ENCODE data around the gene SLC39A1.

Gene SLC39A1

DNA sequence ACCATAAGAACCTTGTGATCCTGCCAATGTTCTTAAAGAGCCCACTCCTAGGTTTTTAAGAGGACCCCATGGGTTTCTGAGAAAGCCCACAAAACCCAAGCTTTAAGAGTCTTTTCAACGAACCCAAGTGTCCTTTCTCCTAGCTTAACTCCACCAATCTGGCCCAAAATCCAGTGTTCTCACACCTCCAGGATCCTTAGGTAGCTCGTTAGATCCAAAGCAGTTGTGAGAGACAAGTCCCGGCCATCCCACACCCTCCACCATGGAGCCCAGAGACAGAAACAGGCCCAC lies 18.6 kb downstream of the SLC39A1 start:
- H3K36me3 ChIP-seq (ENCODE audit: control insufficient read depth, insufficient read depth, low read length): peaks cover 36% of the 10 kb centered on the region
- no peaks in the 10 kb centered on the region for H3K9me3 ChIP-seq (ENCODE audit: control insufficient read depth, insufficient read depth, low read length)
- no peak overlapping the region for H3K9ac ChIP-seq (ENCODE audit: low read depth, low read length)
- peaks cover 4% of the 10 kb centered on the region for H3K4me1 ChIP-seq (ENCODE audit: control insufficient read depth, insufficient read depth, low read length)
- peak overlapping the region; percentile 78 for H3K4me3 ChIP-seq (ENCODE audit: low read depth, low read length)
- no peaks in the 10 kb centered on the region for H3K27me3 ChIP-seq (ENCODE audit: control insufficient read depth, insufficient read depth, low read length)

DNA sequence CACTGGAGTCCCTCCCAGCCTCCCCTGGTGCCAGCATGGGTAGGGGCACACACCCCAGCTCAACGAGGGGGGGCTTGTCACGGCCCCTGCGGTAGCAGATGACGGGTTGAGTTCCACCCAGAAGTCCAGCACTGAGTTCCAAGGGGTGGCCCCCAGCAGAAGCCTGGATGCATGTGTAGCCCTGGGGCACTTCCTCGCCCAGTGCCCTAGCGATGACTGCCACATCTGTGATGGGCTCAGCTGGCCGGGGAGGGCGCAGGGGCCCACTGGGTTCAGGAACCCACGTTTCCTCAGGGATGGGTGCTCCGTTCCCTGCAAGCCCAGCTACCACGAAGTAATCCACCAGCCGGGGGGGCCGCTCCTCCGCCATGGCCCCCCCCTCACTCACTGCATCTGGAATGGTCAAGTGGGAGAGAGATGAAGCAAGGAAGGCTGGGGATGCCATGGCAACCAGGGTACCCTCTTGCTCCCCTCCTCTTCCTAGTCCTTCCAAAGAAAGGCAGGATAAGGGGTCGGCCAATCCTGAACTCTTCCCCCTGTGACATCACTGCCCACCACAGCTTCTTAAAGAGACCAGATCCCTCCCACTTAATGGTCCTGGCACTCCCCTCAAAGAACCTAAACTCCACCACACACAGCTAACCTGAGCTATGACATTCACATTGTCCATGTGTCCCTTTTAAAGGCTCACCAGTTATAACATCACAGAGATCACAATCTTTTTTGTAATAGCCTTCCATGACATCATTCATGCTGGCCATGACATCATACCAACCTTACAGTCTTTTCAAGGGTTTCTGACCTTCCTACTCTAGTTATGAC lies 19.1 kb downstream of the SLC39A1 start:
- Histone ChIP-seq H3K9ac (ENCODE audit: low read depth, low read length) (no peak overlapping the region), H3K4me3 (ENCODE audit: low read depth, low read length) (no peak overlapping the region), H3K27me3 (ENCODE audit: control insufficient read depth, insufficient read depth, low read length) (no peaks in the 10 kb centered on the region), H3K9me3 (ENCODE audit: control insufficient read depth, insufficient read depth, low read length) (no peaks in the 10 kb centered on the region), H3K36me3 (ENCODE audit: control insufficient read depth, insufficient read depth, low read length) (peaks cover 40% of the 10 kb centered on the region), H3K4me1 (ENCODE audit: control insufficient read depth, insufficient read depth, low read length) (peaks cover 4% of the 10 kb centered on the region)

DNA sequence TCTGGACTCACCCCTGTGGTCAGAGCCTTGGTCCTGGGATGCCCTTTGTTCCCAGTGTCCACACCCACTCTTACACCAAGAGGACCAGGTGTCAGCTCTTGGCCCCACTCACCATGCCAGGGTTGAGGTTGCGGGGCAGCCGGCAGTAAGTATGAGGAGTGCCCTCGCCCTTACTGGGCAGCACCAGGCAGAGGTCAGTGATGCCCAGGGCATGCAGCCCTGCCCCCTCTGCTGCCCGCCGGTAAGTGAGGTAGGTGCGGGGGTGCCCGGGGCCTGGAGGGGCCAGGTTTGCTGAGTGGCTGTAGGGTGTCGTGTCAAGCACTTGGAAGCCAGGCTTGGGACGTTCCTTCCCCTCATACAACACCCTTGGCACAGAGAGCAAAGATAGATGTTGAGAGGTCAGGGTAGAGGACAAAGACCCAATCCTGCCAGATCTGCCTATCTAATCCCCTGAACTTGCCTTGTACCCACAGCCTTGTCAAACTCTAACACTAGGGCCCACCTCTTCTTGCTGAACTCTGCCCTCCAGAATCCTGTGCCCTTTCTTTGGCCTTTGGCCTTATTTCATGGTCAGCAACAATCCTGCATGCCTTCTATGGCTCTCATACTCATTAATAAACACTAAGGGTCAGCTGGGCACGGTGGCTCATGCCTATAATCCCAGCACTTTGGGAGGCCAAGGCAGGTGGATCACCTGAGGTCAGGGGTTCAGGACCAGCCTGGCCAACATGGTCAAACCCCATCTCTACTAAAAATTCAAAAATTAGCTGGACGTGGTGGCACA lies 20.4 kb downstream of the SLC39A1 start:
- H3K36me3 ChIP-seq (ENCODE audit: control insufficient read depth, insufficient read depth, low read length): peaks cover 28% of the 10 kb centered on the region
- H3K4me1 ChIP-seq (ENCODE audit: control insufficient read depth, insufficient read depth, low read length): peaks cover 4% of the 10 kb centered on the region
- H3K27me3 ChIP-seq (ENCODE audit: control insufficient read depth, insufficient read depth, low read length): no peaks in the 10 kb centered on the region
- no peaks in the 10 kb centered on the region for H3K9me3 ChIP-seq (ENCODE audit: control insufficient read depth, insufficient read depth, low read length)
- H3K9ac ChIP-seq (ENCODE audit: low read depth, low read length): no peak overlapping the region
- no peak overlapping the region for H3K4me3 ChIP-seq (ENCODE audit: low read depth, low read length)

DNA sequence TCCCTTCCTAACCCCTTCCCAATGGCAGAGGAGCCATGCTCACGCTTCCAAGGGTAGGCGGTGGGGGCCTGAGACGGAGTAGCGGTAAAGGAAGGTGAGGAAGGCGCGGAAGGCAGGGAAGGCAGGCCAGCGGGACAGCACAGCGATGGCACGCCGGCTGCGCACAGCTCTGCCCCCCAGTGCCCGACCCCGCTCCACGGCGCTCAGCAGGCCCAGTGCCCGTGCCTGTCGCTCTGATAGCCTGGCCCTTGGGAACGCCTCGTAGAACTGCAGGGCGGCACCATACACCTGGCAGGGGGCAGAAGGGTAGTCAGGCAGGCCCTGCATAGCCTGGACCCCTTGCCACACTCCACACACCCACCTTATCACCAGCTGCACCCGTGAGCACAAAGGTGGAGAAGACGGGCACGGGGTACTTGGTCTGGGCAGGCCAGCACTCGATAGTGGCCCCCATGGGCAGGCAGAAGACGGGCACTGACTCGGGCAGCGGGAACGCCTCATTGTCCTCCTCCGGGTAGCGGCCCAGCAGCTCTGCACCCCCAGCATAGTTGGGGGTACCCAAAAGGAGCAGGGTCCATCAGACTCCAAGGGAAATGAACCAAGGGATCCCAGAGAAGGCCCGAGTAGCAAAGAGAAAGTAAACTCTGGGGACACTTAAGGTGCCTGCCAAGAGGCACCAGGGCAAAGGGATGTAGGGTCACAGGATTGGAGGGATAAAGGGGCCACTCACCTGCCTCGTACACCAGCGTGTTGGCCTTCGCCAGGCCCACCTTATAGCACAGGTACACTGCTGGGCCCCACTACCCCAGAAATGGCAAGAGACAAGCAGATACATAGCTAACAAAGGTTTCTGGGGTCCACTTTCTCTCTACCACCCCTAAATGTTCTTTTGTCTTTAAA lies 21.3 kb downstream of the SLC39A1 start:
- Histone ChIP-seq H3K36me3 (ENCODE audit: control insufficient read depth, insufficient read depth, low read length) (peaks cover 37% of the 10 kb centered on the region), H3K4me3 (ENCODE audit: low read depth, low read length) (no peak overlapping the region), H3K27me3 (ENCODE audit: control insufficient read depth, insufficient read depth, low read length) (no peaks in the 10 kb centered on the region), H3K9me3 (ENCODE audit: control insufficient read depth, insufficient read depth, low read length) (no peaks in the 10 kb centered on the region), H3K9ac (ENCODE audit: low read depth, low read length) (no peak overlapping the region), H3K4me1 (ENCODE audit: control insufficient read depth, insufficient read depth, low read length) (peaks cover 4% of the 10 kb centered on the region)

DNA sequence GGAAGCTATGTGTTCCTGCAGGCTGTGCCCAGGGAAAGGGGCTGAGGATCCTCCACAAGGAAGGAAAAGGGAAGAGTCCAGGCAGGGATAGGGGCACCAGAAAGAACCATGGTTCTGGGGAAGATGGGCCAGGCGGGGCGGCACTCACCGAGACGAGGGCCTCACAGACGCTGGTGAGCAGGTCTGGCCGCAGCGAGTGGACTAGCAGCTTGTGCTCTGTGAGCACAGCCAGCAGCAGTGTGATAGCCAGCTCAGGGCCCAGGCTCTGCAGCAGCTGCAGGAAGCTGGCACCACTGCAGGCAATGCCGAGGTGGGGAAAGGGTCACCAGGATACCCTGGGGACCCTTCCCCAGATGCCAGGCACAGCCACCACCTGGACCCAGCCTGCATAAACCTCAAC lies 22.6 kb downstream of the SLC39A1 start:
- H3K9ac ChIP-seq (ENCODE audit: low read depth, low read length): no peak overlapping the region
- peaks cover 4% of the 10 kb centered on the region for H3K4me1 ChIP-seq (ENCODE audit: control insufficient read depth, insufficient read depth, low read length)
- H3K36me3 ChIP-seq (ENCODE audit: control insufficient read depth, insufficient read depth, low read length): peaks cover 45% of the 10 kb centered on the region
- no peak overlapping the region for H3K4me3 ChIP-seq (ENCODE audit: low read depth, low read length)
- H3K9me3 ChIP-seq (ENCODE audit: control insufficient read depth, insufficient read depth, low read length): no peaks in the 10 kb centered on the region
- no peaks in the 10 kb centered on the region for H3K27me3 ChIP-seq (ENCODE audit: control insufficient read depth, insufficient read depth, low read length)

DNA sequence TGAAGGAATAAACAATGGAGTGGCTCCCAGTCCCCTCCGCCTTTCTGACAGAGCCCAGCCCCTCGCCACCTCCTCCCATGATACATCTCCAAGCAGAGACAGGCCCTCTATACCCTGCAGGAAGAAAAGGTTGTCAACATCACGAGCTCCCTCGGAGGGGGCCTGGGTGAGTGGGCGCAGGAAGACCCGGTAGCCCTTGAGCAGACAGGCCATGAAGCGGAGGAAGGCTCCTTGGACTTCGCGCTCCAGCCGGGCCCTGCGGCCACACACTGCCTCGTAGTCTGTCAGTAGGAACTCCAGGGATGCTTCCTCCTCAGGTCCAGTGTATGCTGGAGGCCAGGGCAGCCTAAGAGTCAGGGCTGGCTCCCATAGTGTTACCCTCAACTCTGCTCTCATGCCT lies 23.9 kb downstream of the SLC39A1 start:
- Histone ChIP-seq H3K27me3 (ENCODE audit: control insufficient read depth, insufficient read depth, low read length) (no peaks in the 10 kb centered on the region), H3K36me3 (ENCODE audit: control insufficient read depth, insufficient read depth, low read length) (peaks cover 54% of the 10 kb centered on the region), H3K4me1 (ENCODE audit: control insufficient read depth, insufficient read depth, low read length) (no peaks in the 10 kb centered on the region), H3K4me3 (ENCODE audit: low read depth, low read length) (no peak overlapping the region), H3K9ac (ENCODE audit: low read depth, low read length) (no peak overlapping the region), H3K9me3 (ENCODE audit: control insufficient read depth, insufficient read depth, low read length) (no peaks in the 10 kb centered on the region)

DNA sequence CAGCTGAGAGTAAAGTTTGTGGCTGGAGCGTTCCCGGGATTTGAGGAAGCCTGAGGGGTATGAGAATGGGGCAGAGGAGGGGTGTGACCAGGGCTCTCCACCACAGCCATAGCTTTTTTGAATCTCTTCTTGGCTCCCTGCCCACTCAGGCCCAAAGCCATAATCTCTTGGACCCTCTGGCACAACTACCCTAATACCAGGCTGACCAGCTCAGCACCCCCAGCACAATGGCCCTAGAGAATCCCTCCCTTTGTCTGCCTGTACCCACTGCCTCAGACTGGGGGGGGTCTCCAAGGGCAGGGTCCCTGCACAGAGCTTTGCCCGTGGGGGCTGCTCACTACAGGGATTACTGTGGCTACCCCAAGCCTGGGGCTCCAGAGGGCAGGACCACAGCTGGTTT lies 24.3 kb downstream of the SLC39A1 start:
- H3K4me3 ChIP-seq (ENCODE audit: low read depth, low read length): no peak overlapping the region
- H3K4me1 ChIP-seq (ENCODE audit: control insufficient read depth, insufficient read depth, low read length): no peaks in the 10 kb centered on the region
- H3K9ac ChIP-seq (ENCODE audit: low read depth, low read length): no peak overlapping the region
- no peaks in the 10 kb centered on the region for H3K9me3 ChIP-seq (ENCODE audit: control insufficient read depth, insufficient read depth, low read length)
- no peaks in the 10 kb centered on the region for H3K27me3 ChIP-seq (ENCODE audit: control insufficient read depth, insufficient read depth, low read length)
- peaks cover 57% of the 10 kb centered on the region for H3K36me3 ChIP-seq (ENCODE audit: control insufficient read depth, insufficient read depth, low read length)

DNA sequence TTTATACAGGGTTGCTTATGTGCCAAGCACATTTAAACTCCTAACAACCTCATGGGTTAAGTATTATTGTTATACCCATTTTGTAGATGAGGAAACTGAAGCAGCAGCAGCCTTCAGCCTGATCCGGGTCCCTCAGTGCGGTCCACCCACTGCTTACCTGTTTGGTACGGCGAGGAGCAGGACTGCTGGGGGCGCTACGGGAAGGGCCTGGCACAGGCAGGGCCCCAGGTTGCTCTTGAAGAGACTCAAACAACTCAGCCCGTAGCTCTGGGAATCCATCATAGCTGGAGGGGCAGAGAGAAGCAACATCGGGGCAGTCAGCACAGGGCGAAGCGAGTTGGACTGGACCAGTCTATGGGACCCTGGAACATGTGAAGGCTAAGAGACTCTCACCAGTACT lies 26.0 kb downstream of the SLC39A1 start:
- Histone ChIP-seq H3K36me3 (ENCODE audit: control insufficient read depth, insufficient read depth, low read length) (peaks cover 69% of the 10 kb centered on the region), H3K27me3 (ENCODE audit: control insufficient read depth, insufficient read depth, low read length) (no peaks in the 10 kb centered on the region), H3K4me1 (ENCODE audit: control insufficient read depth, insufficient read depth, low read length) (no peaks in the 10 kb centered on the region), H3K9ac (ENCODE audit: low read depth, low read length) (no peak overlapping the region), H3K9me3 (ENCODE audit: control insufficient read depth, insufficient read depth, low read length) (no peaks in the 10 kb centered on the region), H3K4me3 (ENCODE audit: low read depth, low read length) (no peak overlapping the region)

DNA sequence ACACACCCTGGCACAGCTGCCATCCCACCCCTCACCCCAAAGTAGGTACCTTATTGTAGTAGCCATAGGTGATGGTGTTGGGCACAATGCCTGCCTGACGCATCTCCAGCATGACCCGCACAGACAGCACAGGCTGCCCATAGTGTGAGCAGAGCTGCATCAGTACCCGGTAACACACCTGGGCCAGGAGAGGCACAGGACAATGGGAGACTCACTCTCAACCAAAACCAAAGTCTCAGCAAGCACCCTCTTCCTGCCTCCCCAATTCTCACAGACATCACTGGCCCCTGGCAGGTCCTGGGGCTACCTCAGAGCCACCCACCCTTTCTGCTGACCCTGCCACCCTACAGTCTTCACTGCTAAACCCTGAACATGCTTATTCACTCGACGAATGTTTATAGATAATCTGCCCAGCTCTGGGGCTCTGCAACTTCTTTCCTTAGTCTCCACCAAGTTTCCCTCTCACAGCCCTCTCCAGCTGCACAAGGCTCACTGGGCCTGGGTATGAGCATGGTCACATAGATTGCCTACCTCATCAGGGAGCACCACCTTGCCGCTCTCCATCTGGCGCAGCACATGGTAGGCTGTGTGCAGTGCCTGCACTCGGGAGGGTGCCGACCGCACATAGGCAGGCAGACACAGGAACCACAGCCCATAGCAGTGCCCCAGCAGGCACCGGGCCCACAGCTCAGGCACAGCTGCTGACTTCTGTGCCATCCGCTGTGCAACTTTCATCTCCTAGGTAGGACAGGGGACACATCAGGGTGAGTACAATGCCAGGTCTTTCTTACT lies 27.1 kb downstream of the SLC39A1 start:
- Histone ChIP-seq H3K4me3 (ENCODE audit: low read depth, low read length) (no peak overlapping the region), H3K27me3 (ENCODE audit: control insufficient read depth, insufficient read depth, low read length) (no peaks in the 10 kb centered on the region), H3K4me1 (ENCODE audit: control insufficient read depth, insufficient read depth, low read length) (no peaks in the 10 kb centered on the region), H3K9ac (ENCODE audit: low read depth, low read length) (no peak overlapping the region), H3K36me3 (ENCODE audit: control insufficient read depth, insufficient read depth, low read length) (peaks cover 72% of the 10 kb centered on the region), H3K9me3 (ENCODE audit: control insufficient read depth, insufficient read depth, low read length) (no peaks in the 10 kb centered on the region)

DNA sequence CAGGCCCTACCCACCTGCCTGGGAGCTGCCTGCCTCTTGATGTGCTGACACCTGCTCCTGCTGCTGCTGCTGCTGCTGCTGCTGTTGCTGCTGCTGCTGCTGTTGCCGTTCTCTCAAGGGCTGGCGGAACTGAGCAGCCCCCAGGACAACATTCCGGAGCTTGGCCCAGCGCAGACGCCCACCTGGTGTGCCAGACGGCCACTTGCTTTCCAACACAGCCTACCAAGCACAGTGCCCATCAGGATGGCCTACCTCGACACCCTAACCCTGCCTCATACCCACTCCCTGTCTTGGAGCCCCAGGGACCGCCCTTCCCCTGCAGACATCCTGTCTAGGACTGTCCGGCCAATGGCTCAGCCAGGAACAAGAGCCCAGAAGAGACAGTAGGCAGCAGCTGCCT lies 28.6 kb downstream of the SLC39A1 start:
- Histone ChIP-seq H3K4me3 (ENCODE audit: low read depth, low read length) (no peak overlapping the region), H3K36me3 (ENCODE audit: control insufficient read depth, insufficient read depth, low read length) (peaks cover 69% of the 10 kb centered on the region), H3K9ac (ENCODE audit: low read depth, low read length) (no peak overlapping the region), H3K9me3 (ENCODE audit: control insufficient read depth, insufficient read depth, low read length) (no peaks in the 10 kb centered on the region), H3K4me1 (ENCODE audit: control insufficient read depth, insufficient read depth, low read length) (no peaks in the 10 kb centered on the region), H3K27me3 (ENCODE audit: control insufficient read depth, insufficient read depth, low read length) (no peaks in the 10 kb centered on the region)

DNA sequence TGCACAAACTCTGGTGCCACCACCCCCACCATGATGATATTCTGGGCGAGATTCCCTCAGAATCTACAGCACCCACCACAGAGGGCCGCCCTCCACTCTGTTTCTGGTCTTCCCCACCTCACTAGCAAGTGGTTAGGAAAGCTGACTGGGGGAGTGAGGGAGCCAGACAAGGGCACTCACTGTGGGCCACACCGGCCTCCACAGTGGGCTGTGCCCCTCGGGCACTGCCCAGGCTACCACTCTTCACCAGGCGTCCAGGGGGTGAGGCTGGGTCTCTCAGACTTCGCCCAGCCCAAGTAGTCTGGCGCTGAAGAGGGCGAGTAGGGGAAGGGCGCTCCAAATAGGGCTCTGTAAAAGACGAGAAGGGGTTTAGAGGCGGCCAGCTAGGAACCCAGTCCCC lies 29.4 kb downstream of the SLC39A1 start:
- Histone ChIP-seq H3K9ac (ENCODE audit: low read depth, low read length) (no peak overlapping the region), H3K4me1 (ENCODE audit: control insufficient read depth, insufficient read depth, low read length) (no peaks in the 10 kb centered on the region), H3K4me3 (ENCODE audit: low read depth, low read length) (no peak overlapping the region), H3K27me3 (ENCODE audit: control insufficient read depth, insufficient read depth, low read length) (no peaks in the 10 kb centered on the region), H3K9me3 (ENCODE audit: control insufficient read depth, insufficient read depth, low read length) (no peaks in the 10 kb centered on the region), H3K36me3 (ENCODE audit: control insufficient read depth, insufficient read depth, low read length) (peaks cover 66% of the 10 kb centered on the region)
